VCaP (cell line): ENCODE results near the gene STK32C.

Experiments
- H3K27ac ChIP-seq: fragments of 450-650 bp; 2 replicates; pipeline ENCODE4 v1.5.1; 2017
- CTCF ChIP-seq: fragments of 450-650 bp; conservative IDR thresholded peaks from 2 replicates; pipeline ENCODE4 v1.5.1; 2017; ENCODE audit warnings: mild to moderate bottlenecking, moderate library complexity

STK32C gene

GRCh38 chr10:132195366-132196075 is 112.2 kb downstream of the STK32C start:
- no peak for TF ChIP-seq CTCF
- no peak overlapping the region for H3K27ac ChIP-seq

GRCh38 chr10:132194726-132195125 is 113.0 kb downstream of the STK32C start:
- no peak overlapping the region for H3K27ac ChIP-seq
- no peak for TF ChIP-seq CTCF

DNA sequence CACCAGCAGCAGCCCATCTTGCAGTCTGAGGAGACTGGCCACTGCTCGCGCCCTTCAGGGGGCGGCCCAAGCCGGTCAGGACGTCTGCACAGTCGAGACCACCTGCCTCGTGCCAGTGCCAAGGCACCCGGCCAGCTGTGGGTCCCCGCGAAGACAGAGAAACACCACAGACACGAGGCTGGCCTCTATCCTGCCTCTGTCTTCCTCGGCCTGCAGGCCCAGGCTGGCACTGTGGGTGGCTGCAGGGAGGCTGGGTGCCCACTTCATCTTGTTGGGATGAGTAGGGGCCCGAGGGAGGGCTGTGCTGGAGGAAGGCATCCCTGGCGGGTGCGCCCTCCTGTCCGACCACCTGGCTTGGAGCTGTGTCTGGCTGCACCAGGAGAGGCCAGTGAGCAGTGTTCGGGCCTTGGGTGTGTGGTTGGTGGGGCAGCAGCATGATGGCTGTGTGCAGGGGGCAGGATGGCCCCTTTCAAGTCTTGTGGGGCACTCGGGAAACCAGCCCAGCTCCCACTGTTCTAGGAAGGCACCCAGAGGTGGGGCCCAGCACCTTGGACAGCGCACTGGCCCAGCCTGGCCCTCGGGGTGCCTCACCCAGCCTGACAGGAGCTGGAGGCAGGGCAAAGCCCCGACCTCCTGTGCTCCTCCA is 113.7 kb downstream of the STK32C start:
- no peak overlapping the region for H3K27ac ChIP-seq
- no peak for TF ChIP-seq CTCF

GRCh38 chr10:132192991-132193665 is 114.6 kb downstream of the STK32C start:
- TF ChIP-seq CTCF: no peak
- no peak overlapping the region for H3K27ac ChIP-seq

DNA sequence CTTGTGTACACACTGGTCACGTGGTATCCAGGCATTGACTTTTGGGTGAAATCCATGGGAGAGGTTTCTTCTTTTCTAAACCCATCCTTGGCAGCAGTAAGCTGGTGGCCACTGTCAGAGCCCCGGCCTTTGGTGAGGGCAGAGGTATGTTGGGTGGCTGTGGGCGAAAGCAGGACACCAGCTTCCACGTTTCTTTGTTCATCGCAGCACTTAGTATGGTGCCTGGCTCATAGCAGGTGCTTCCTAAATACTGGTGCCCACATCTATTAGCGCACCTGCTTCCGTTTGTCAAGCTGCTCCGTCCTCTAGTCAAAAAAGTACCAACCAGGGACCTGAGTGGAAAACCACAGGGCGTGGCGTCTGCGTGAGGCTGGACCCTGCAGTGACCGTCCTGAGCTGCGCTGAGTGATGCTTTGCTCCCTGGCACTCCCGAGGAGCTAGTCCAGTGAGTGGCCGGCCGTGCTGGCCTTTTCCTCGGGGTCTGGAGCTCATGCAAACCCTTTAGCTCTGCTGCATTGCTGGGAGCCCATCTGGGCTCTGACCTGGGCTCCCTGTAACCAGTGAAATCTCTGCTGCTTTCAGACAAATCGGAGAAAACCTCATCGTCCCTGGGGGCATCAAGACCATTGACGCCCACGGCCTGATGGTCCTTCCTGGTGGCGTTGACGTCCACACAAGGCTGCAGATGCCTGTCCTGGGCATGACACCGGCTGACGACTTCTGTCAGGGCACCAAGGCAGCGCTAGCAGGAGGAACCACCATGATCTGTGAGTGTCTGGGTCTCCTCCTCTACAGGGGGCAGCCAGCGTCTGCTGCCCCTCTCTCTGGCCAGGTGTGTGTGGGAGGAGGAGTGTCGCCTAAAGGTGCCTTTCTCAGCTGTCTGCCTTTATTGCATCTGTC is 115.4 kb downstream of the STK32C start:
- TF ChIP-seq CTCF: no peak
- H3K27ac ChIP-seq: no peak overlapping the region

- no peak overlapping the region for H3K27ac ChIP-seq
Measured at GRCh38 chr10:132189810-132190422, 117.8 kb downstream of the STK32C start.

More at GRCh38 chr10:132189810-132190422, 117.8 kb downstream of the STK32C start:
- TF ChIP-seq CTCF: no peak
